ENCODE measurements around the gene INO80.

INO80 gene

GRCh38 chr15:41128174-41128902 lies 12.3 kb upstream of the INO80 start:
- DNase-seq: no peak
- H3K36me3 Mint-ChIP-seq (ENCODE audit: low read depth): no peaks in the 10 kb centered on the region
- H3K27ac Mint-ChIP-seq: no peak overlapping the region
- no peaks in the 10 kb centered on the region for H3K4me1 Mint-ChIP-seq
- no peak overlapping the region for H3K4me3 Mint-ChIP-seq
- H3K27me3 Mint-ChIP-seq: peaks cover 22% of the 10 kb centered on the region
- no peaks in the 10 kb centered on the region for H3K9me3 Mint-ChIP-seq
- ATAC-seq: no peak

DNA sequence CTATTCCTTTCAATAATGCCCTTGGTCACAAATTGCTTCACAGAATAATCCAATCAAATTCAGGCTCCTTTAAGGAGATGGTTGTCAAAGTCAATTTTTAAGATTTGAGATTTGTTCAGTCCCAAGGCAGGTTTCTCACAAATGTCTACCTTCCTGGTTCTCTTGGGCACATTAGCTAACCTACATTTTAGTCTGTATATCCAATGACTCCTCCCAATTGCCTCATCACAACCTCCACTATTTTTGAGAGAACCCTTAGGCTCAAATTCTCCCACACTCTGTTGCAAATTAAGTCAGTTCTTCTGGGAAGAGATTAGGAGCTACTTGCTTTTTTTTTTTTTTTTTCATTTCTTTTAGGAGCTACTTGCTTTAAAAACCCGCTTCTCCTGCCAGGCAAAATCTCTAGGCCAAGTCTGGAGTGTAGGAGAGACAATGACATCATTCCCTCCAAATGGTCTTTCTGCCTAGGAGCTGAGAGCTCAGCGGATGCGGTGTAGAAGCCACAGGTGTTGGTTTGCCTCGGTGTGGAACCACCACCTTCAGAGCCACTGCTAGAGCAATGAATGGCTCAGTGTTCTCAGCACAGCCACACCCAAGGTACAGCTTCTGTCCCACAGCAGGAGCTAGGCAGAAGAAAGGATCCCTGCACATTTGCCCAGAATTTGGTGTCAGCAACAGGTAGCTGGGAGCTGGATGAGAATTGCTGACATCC lies 10.0 kb upstream of the INO80 start:
- Mint-ChIP-seq H3K4me1 (no peaks in the 10 kb centered on the region), H3K36me3 (ENCODE audit: low read depth) (no peaks in the 10 kb centered on the region), H3K27ac (no peak overlapping the region), H3K27me3 (peaks cover 12% of the 10 kb centered on the region), H3K9me3 (no peaks in the 10 kb centered on the region), H3K4me3 (no peak overlapping the region)
- ATAC-seq: no peak
- DNase-seq: no peak

- Mint-ChIP-seq H3K27ac (no peak overlapping the region), H3K9me3 (no peaks in the 10 kb centered on the region), H3K36me3 (ENCODE audit: low read depth) (no peaks in the 10 kb centered on the region), H3K4me1 (no peaks in the 10 kb centered on the region), H3K27me3 (peaks cover 12% of the 10 kb centered on the region), H3K4me3 (no peak overlapping the region)
- ATAC-seq (no peak), DNase-seq (no peak)
These were observed 9.1 kb upstream of the INO80 start for GRCh38 chr15:41125063-41125669.

- no peaks in the 10 kb centered on the region for H3K4me1 Mint-ChIP-seq
- H3K4me3 Mint-ChIP-seq: no peak overlapping the region
- no peaks in the 10 kb centered on the region for H3K36me3 Mint-ChIP-seq (ENCODE audit: low read depth)
These were observed 8.0 kb upstream of the INO80 start for GRCh38 chr15:41124058-41124457.

GRCh38 chr15:41122849-41123248 lies 6.8 kb upstream of the INO80 start:
- Mint-ChIP-seq H3K4me1 (no peaks in the 10 kb centered on the region), H3K9me3 (no peaks in the 10 kb centered on the region), H3K36me3 (ENCODE audit: low read depth) (no peaks in the 10 kb centered on the region), H3K27ac (no peak overlapping the region), H3K4me3 (no peak overlapping the region), H3K27me3 (peaks cover 12% of the 10 kb centered on the region)
- DNase-seq: no peak
- no peak for ATAC-seq

More at GRCh38 chr15:41124058-41124457, 8.0 kb upstream of the INO80 start:
- DNase-seq (no peak), ATAC-seq (no peak)
- no peaks in the 10 kb centered on the region for H3K9me3 Mint-ChIP-seq
- no peak overlapping the region for H3K27ac Mint-ChIP-seq
- H3K27me3 Mint-ChIP-seq: peaks cover 12% of the 10 kb centered on the region

DNA sequence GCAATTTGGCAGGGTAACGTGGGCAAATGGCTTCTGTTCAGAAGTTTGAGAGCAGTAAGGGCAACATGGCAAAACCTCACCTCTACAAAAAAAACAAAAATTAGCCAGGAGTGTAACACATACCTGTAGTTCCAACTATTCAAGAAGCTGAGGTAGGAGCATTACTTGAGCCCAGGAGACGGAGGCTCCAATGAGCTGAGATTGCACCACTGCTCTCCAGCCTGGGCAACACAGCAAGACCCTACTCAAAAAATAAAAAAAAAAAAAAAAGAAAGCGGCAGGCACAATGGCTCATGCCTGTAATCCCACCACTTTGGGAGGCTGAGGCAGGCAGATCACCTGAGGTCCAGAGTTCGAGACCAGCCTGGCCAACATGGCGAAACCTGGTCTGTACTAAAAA lies 5.9 kb upstream of the INO80 start:
- Mint-ChIP-seq H3K27me3 (peaks cover 9% of the 10 kb centered on the region), H3K36me3 (ENCODE audit: low read depth) (no peaks in the 10 kb centered on the region), H3K27ac (no peak overlapping the region), H3K4me1 (peaks cover 1% of the 10 kb centered on the region), H3K4me3 (no peak overlapping the region), H3K9me3 (no peaks in the 10 kb centered on the region)
- ATAC-seq: no peak
- no peak for DNase-seq

DNA sequence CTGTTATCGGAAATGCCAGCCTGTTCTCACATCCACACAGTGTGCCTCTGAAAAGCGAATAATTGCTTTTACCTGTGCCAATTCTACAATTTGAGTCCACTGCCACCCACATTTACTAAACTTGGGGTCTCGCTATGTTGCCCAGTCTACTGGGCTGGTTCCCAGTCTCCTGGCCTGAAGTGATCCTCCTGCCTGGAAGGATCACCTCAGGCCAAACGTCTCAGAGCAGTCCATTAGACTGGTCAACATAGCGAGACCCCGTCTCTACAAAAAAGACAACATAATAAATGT lies 827 bp upstream of the INO80 start:
- no peaks in the 10 kb centered on the region for H3K27me3 Mint-ChIP-seq
- peak overlapping the region; percentile 94 for H3K4me3 Mint-ChIP-seq
- no peaks in the 10 kb centered on the region for H3K9me3 Mint-ChIP-seq
- peak overlapping the region; percentile 99 for H3K27ac Mint-ChIP-seq
- ATAC-seq (no peak), DNase-seq (no peak)
- H3K4me1 Mint-ChIP-seq: peaks cover 33% of the 10 kb centered on the region
- H3K36me3 Mint-ChIP-seq (ENCODE audit: low read depth): peaks cover 16% of the 10 kb centered on the region

DNA sequence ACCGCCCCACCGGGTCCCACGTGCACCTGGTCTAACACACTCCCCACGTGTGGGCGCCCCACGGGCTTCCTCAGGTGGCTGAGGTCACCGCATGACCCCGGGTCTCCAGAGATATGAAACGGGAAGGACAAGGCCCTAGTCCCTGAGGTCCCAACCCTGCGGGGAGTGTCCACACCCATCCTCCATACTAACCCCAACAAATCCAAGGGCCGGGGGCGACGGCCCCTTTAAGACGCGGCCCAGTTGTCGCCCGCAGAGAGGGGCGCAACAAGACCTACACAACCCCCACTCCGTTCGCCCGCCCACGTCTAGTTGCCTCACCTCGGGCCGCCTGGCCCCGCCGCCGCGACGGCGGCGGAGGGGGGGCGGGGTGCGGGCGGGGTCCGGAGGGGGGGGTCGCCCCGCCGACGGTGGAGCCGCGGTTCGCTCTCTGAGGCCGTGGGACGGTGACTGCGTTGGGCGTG lies 396 bp downstream of the INO80 start:
- H3K4me3 Mint-ChIP-seq: peak overlapping the region; percentile 94
- DNase-seq (peak; percentile 77), ATAC-seq (peak; percentile 48)
- no peaks in the 10 kb centered on the region for H3K27me3 Mint-ChIP-seq
- H3K9me3 Mint-ChIP-seq: no peaks in the 10 kb centered on the region
- H3K4me1 Mint-ChIP-seq: peaks cover 33% of the 10 kb centered on the region
- H3K36me3 Mint-ChIP-seq (ENCODE audit: low read depth): peaks cover 16% of the 10 kb centered on the region
- peak overlapping the region; percentile 99 for H3K27ac Mint-ChIP-seq

- DNase-seq (no peak), ATAC-seq (peak; percentile 66)
- H3K4me3 Mint-ChIP-seq: peak overlapping the region; percentile 94
- peaks cover 33% of the 10 kb centered on the region for H3K4me1 Mint-ChIP-seq
- no peaks in the 10 kb centered on the region for H3K27me3 Mint-ChIP-seq
- no peaks in the 10 kb centered on the region for H3K9me3 Mint-ChIP-seq
- peak overlapping the region; percentile 99 for H3K27ac Mint-ChIP-seq
- peaks cover 17% of the 10 kb centered on the region for H3K36me3 Mint-ChIP-seq (ENCODE audit: low read depth)
These were observed 874 bp downstream of the INO80 start for GRCh38 chr15:41115161-41115651.

DNA sequence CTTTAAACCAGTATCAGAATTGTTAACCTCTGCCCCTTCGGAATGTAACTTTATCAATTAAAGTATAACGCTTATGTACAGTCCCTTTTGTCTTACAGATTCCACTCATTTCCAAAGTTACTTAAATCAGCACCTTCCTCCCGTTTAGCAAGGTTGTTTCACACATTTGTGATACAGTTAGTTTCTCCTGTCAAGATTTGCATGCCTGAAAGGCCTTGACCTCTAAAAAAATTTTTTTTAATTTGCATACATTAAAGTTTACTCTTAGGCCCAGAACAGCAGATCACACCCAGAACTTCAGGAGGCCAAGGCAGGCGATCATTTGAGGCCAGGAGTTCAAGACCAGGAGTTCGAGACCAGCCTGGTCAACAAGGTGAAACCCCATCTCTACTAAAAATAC lies 9.1 kb downstream of the INO80 start:
- Mint-ChIP-seq H3K27ac (no peak overlapping the region), H3K27me3 (no peaks in the 10 kb centered on the region), H3K4me1 (peaks cover 17% of the 10 kb centered on the region), H3K9me3 (no peaks in the 10 kb centered on the region), H3K36me3 (ENCODE audit: low read depth) (peaks cover 18% of the 10 kb centered on the region), H3K4me3 (no peak overlapping the region)
- ATAC-seq (no peak), DNase-seq (no peak)

GRCh38 chr15:41105348-41106334 lies 10.4 kb downstream of the INO80 start:
- ATAC-seq (no peak), DNase-seq (no peak)
- peaks cover 22% of the 10 kb centered on the region for H3K36me3 Mint-ChIP-seq (ENCODE audit: low read depth)
- no peak overlapping the region for H3K4me3 Mint-ChIP-seq
- no peaks in the 10 kb centered on the region for H3K27me3 Mint-ChIP-seq
- H3K9me3 Mint-ChIP-seq: no peaks in the 10 kb centered on the region
- no peak overlapping the region for H3K27ac Mint-ChIP-seq
- peaks cover 19% of the 10 kb centered on the region for H3K4me1 Mint-ChIP-seq

DNA sequence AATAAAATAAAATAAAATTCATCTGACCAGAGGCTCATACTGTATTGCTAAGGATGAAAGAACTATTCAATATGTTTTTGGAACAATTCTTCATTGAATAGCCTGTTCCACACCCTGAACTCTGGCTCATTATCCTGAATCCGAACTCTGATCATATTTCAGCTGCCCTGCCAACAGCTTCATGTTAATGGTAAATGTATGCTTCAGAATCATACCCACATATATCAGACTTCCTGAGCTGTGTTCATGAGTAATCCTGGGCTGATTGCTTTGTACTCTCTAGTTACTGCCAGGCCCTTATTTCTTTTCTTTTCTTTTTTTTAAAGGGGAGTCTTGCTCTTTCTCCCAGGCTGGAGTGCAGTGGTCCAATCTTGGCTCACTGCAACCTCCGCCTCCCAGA lies 11.8 kb downstream of the INO80 start:
- no peak overlapping the region for H3K4me3 Mint-ChIP-seq
- no peak for ATAC-seq
- H3K4me1 Mint-ChIP-seq: peaks cover 22% of the 10 kb centered on the region
- no peak overlapping the region for H3K27ac Mint-ChIP-seq
- H3K27me3 Mint-ChIP-seq: no peaks in the 10 kb centered on the region
- peaks cover 24% of the 10 kb centered on the region for H3K36me3 Mint-ChIP-seq (ENCODE audit: low read depth)
- no peaks in the 10 kb centered on the region for H3K9me3 Mint-ChIP-seq
- DNase-seq: no peak

DNA sequence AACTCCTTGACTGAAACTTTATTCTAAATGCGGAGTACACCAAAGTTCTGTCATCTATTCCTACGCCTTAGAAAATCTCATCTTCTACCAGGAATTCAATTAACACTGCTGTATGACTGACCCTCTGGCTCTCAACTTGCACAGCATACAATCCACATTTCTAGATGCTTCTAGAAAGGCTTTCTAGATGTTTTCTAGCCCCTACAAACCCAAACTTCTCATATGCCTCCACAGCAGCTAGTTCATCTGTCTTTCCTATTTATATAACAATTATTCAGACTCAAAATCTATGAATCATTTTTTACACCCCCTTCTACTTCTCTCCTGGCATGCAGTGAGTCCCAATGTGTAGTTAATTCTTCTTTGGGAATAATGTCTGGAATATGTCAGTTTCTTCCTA lies 13.2 kb downstream of the INO80 start:
- ATAC-seq: no peak
- DNase-seq: no peak
- Mint-ChIP-seq H3K9me3 (no peaks in the 10 kb centered on the region), H3K4me1 (peaks cover 14% of the 10 kb centered on the region), H3K4me3 (no peak overlapping the region), H3K36me3 (ENCODE audit: low read depth) (peaks cover 22% of the 10 kb centered on the region), H3K27me3 (no peaks in the 10 kb centered on the region), H3K27ac (no peak overlapping the region)

- DNase-seq: no peak
- H3K36me3 Mint-ChIP-seq (ENCODE audit: low read depth): peaks cover 43% of the 10 kb centered on the region
- H3K4me3 Mint-ChIP-seq: no peak overlapping the region
- H3K4me1 Mint-ChIP-seq: peaks cover 7% of the 10 kb centered on the region
- ATAC-seq: no peak
- H3K9me3 Mint-ChIP-seq: no peaks in the 10 kb centered on the region
- no peak overlapping the region for H3K27ac Mint-ChIP-seq
- H3K27me3 Mint-ChIP-seq: no peaks in the 10 kb centered on the region
These were observed 19.9 kb downstream of the INO80 start for GRCh38 chr15:41096178-41096577.

Measured in activated naive CD8-positive, alpha-beta T cell treated with anti-CD3 and anti-CD28 coated beads, Interleukin-2, amount 50 U/mL, for 24 hours (primary cell).